PC-9 (cell line): Measurements from ENCODE around the gene E2F4. TPM values are rescaled to one million over a fixed set of nuclear protein-coding genes. Genes with fewer than 3 reads are reported as not detected.

Experiments used
- BruUV-seq: library from RNA; stranded (reverse); fragments of 400-500 nt; replicated peaks from 2 replicates; lab custom pipeline; 2021; lab: Mats Ljungman, UMichigan
- CTCF ChIA-PET: fragments of 300-600 bp; sonication (Branson Sonifier 250); formaldehyde crosslinking; loops from one replicate; lab custom pipeline; 2022; ENCODE audit warnings: antibody characterized with exemption; lab: Charles Lee
- POLR2A ChIA-PET: fragments of 300-600 bp; sonication (Branson Sonifier 250); formaldehyde crosslinking; loops from one replicate; lab custom pipeline; 2022; ENCODE audit warnings: antibody characterized with exemption; ENCODE audit not compliant: unreplicated experiment; lab: Charles Lee
- DNase-seq, 2 experiments: peaks; one replicate each; pipeline versions ENCODE4 v3.0.0 to v3.0.0-alpha.2; 2015 to 2022; ENCODE audit warnings: mixed read lengths in 1 of 2
- H2AFZ ChIP-seq: fragments of 200-600 bp; sonication (generic); 2 replicates; pipeline ENCODE4 v1.8.1; 2017; ENCODE audit warnings: antibody characterized with exemption
- H3F3A ChIP-seq: fragments of 200-600 bp; sonication (generic); 2 replicates; pipeline ENCODE4 v1.8.1; 2017; ENCODE audit warnings: antibody characterized with exemption, mild to moderate bottlenecking, low read depth; ENCODE audit not compliant: insufficient read depth
- H3K27ac ChIP-seq: fragments of 200-600 bp; sonication (generic); 2 replicates; pipeline ENCODE4 v1.6.1; 2016; ENCODE audit warnings: mixed run types
- H3K27me3 ChIP-seq: fragments of 200-600 bp; sonication (generic); 2 replicates; pipeline ENCODE4 v1.6.1; 2016; ENCODE audit warnings: low read depth, mixed run types; ENCODE audit not compliant: insufficient read depth
- H3K36me3 ChIP-seq: fragments of 200-600 bp; sonication (generic); 2 replicates; pipeline ENCODE4 v1.6.1; 2016; ENCODE audit warnings: low read depth, mixed run types
- H3K4me1 ChIP-seq: fragments of 200-600 bp; sonication (generic); replicated peaks from 2 replicates; pipeline ENCODE4 v1.6.1; 2016; ENCODE audit warnings: mixed run types; ENCODE audit not compliant: insufficient read depth
- H3K4me2 ChIP-seq: fragments of 200-600 bp; sonication (generic); 2 replicates; pipeline ENCODE4 v1.6.1; 2017; ENCODE audit warnings: mixed run types
- H3K4me3 ChIP-seq: fragments of 200-600 bp; sonication (generic); 2 replicates; pipeline ENCODE4 v1.6.1; 2016; ENCODE audit warnings: mixed run types
- H3K79me2 ChIP-seq: fragments of 200-600 bp; sonication (generic); 2 replicates; pipeline ENCODE4 v1.6.1; 2017; ENCODE audit warnings: low read depth, mixed run types
- H3K9me2 ChIP-seq: fragments of 200-600 bp; sonication (generic); 2 replicates; pipeline ENCODE4 v1.8.1; 2017; ENCODE audit warnings: mild to moderate bottlenecking; ENCODE audit not compliant: insufficient read depth
- H3K9me3 ChIP-seq: fragments of 200-600 bp; sonication (generic); 2 replicates; pipeline ENCODE4 v1.8.1; 2016; ENCODE audit warnings: low read depth; ENCODE audit not compliant: insufficient read depth
- H4K20me1 ChIP-seq: fragments of 200-600 bp; sonication (generic); 2 replicates; pipeline ENCODE4 v1.8.1; 2017; ENCODE audit not compliant: insufficient read depth
- EZH2 ChIP-seq: fragments of 200-600 bp; sonication (generic); IDR thresholded peaks from 2 replicates; pipeline ENCODE4 v1.8.0; 2017; ENCODE audit warnings: antibody characterized with exemption, low read depth
- intact Hi-C: fragments of 100-400 bp; cut with micrococcal nuclease; formaldehyde crosslinking; loops from one replicate; pipeline ENCODE4 v1.10.0; 2022; ENCODE audit not compliant: unreplicated experiment
- total RNA-seq: library from RNA; stranded (reverse); gene quantifications from 2 replicates; pipeline ENCODE4 v1.2.3, GENCODE V29; 2021
- TF ChIP-seq, protein P1 (sequence below): fragments of 200-600 bp; sonication (generic); conservative IDR thresholded peaks from 2 replicates; pipeline ENCODE4 v1.6.1; 2017; ENCODE audit warnings: mixed run types, antibody characterized with exemption, mild to moderate bottlenecking, moderate library complexity

E2F4 gene
- total RNA-seq, 1 experiment from 2014 or later = 78.4 TPM

DNA sequence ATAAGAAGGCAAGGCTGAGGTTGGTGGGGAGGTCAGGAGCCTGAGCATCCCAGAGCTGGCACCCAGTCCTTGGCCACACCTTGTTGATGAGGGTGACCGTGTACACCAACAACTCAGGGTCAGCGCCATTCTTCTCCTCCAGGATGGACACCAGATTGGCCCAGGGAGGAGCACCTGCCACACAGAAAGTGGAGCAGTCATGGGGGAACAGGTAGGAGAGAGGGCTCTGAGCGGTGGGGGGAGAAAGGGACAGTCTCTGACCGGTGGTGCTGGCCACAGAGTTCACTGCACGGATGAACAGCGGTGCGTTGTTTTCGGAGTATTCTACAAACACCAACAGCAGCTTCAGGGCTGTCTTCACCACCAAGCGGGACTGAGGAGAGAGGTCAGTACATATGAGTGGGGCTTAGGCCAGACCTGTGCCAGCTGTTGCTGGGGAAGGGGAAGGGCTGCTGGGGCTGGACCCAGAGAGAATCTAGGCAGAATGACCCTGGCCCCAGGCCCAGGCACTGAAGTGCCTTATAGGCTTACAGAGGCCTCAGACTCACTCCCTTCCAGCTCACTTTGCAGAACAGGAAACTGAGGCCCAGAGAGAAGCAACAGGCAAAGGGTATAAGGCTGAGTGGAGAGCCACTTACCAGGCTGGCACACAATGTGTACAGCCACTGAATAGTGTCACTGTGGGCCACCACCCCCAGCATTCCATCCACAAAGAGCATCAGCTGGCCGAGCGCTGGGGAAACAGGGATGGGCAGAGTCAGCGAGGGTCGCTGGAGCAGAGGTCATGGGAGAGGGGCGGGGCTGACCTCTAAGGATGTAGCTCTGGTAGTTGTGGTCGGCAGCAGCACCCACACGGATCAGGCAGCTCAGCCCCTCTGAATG is 45.7 kb downstream of the E2F4 start:
- peaks cover 67% of the 10 kb centered on the region for H3F3A ChIP-seq
- peaks cover 33% of the 10 kb centered on the region for H3K4me1 ChIP-seq
- peaks cover 33% of the 10 kb centered on the region for H3K79me2 ChIP-seq
- TF ChIP-seq EZH2 = no peak
- TF ChIP-seq, protein P1, sequence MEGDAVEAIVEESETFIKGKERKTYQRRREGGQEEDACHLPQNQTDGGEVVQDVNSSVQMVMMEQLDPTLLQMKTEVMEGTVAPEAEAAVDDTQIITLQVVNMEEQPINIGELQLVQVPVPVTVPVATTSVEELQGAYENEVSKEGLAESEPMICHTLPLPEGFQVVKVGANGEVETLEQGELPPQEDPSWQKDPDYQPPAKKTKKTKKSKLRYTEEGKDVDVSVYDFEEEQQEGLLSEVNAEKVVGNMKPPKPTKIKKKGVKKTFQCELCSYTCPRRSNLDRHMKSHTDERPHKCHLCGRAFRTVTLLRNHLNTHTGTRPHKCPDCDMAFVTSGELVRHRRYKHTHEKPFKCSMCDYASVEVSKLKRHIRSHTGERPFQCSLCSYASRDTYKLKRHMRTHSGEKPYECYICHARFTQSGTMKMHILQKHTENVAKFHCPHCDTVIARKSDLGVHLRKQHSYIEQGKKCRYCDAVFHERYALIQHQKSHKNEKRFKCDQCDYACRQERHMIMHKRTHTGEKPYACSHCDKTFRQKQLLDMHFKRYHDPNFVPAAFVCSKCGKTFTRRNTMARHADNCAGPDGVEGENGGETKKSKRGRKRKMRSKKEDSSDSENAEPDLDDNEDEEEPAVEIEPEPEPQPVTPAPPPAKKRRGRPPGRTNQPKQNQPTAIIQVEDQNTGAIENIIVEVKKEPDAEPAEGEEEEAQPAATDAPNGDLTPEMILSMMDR = no peak
- CTCF ChIA-PET = interaction anchor here (0.6 kb wide), 1 partner anchor 9 kb away, joined by 5 read pairs; no protein-coding TSS in a partner anchor
- H3K4me3 ChIP-seq = no peak overlapping the region
- POLR2A ChIA-PET = interaction anchor here (1.2 kb wide), 1 partner anchor 11 kb away, joined by 4 read pairs; the partner anchor contains the start of gene TMEM208
- no peak overlapping the region for H3K4me2 ChIP-seq
- no peak overlapping the region for H3K27ac ChIP-seq
- H3K36me3 ChIP-seq = peaks cover 11% of the 10 kb centered on the region
- no TSS peak for BruUV-seq
- H3K9me3 ChIP-seq = no peaks in the 10 kb centered on the region
- no peak overlapping the region for H2AFZ ChIP-seq
- DNase-seq = no peak
- no peaks in the 10 kb centered on the region for H4K20me1 ChIP-seq
- intact Hi-C loops = no loop called here
- no peaks in the 10 kb centered on the region for H3K9me2 ChIP-seq
- H3K27me3 ChIP-seq = no peaks in the 10 kb centered on the region

DNA sequence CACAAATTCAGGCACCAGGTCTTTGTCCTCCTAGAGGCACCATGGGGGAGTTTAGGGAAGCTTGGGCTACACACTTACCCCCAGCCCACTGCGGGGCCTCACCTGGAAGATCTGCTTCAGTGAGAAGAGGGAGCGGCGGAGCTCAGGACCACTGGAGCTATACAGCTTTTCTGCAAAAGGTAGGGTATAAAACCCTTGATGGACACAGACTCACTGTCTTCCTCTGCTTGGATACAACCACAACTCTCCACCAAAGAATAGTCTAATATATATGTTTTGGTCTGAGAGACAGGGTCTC is 46.3 kb downstream of the E2F4 start:
- H3K4me2 ChIP-seq = no peak overlapping the region
- H3K27ac ChIP-seq = no peak overlapping the region
- no peaks in the 10 kb centered on the region for H4K20me1 ChIP-seq
- POLR2A ChIA-PET = interaction anchor here (1.2 kb wide), 1 partner anchor 12 kb away, joined by 4 read pairs; the partner anchor contains the start of gene TMEM208
- BruUV-seq = no TSS peak
- H3K9me2 ChIP-seq = no peaks in the 10 kb centered on the region
- peaks cover 65% of the 10 kb centered on the region for H3F3A ChIP-seq
- CTCF ChIA-PET = interaction anchor here (0.6 kb wide), 2 partner anchors 9 to 26 kb away, joined by 5 read pairs; no protein-coding TSS in a partner anchor
- DNase-seq = no peak
- H3K36me3 ChIP-seq = peaks cover 11% of the 10 kb centered on the region
- no peak overlapping the region for H3K4me3 ChIP-seq
- no peak for TF ChIP-seq EZH2
- TF ChIP-seq, protein P1 = no peak
- H3K79me2 ChIP-seq = peaks cover 36% of the 10 kb centered on the region
- no peaks in the 10 kb centered on the region for H3K9me3 ChIP-seq
- intact Hi-C loops = no loop called here
- peaks cover 37% of the 10 kb centered on the region for H3K4me1 ChIP-seq
- H2AFZ ChIP-seq = no peak overlapping the region
- no peaks in the 10 kb centered on the region for H3K27me3 ChIP-seq

DNA sequence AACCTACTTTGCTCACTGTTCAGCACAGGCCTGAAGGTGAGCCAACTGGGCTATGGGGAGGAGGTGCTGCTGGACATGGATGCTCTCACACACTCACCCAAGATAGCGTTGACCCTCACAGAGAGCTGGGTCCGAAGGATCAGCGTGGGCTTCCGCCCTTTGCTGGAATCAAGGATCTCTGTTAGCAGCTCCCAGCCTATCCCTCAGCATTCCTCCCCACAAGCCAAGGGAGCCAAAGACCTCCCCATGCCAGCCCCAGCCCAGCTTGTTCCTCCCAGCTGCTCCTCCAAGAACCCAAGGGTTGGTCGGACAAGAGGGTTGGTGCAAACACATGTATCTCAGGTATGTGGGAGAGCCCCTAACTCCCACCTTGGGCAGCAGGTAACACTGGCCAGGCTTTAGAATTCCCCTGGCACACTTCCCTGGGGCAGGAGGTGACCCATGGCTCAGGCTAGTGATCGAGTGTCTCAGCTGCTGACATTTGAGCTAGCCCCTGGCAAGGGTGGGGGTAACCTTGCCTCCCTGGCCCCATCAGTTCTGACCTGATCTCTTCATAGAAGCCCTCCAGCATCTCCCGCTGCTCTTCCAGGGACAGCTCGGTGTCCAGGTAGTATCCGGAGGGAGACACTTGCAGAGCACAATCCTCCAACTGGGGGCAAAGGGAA is 47.0 kb downstream of the E2F4 start:
- no peak overlapping the region for H3K4me3 ChIP-seq
- intact Hi-C loops = no loop called here
- peaks cover 43% of the 10 kb centered on the region for H3K79me2 ChIP-seq
- no peaks in the 10 kb centered on the region for H3K9me3 ChIP-seq
- CTCF ChIA-PET = interaction anchor here (0.6 kb wide), 1 partner anchor 26 kb away, joined by 5 read pairs; no protein-coding TSS in a partner anchor
- H3K36me3 ChIP-seq = peaks cover 11% of the 10 kb centered on the region; the same call in 1 of the 2 replicates
- H3K4me2 ChIP-seq = no peak overlapping the region
- H2AFZ ChIP-seq = no peak overlapping the region
- no peak overlapping the region for H3K27ac ChIP-seq
- POLR2A ChIA-PET = interaction anchor here (1.2 kb wide), 1 partner anchor 12 kb away, joined by 4 read pairs; the partner anchor contains the start of gene TMEM208
- H4K20me1 ChIP-seq = no peaks in the 10 kb centered on the region
- DNase-seq = no peak
- TF ChIP-seq, protein P1 = no peak
- no peak for TF ChIP-seq EZH2
- BruUV-seq = no TSS peak
- peaks cover 68% of the 10 kb centered on the region for H3F3A ChIP-seq
- no peaks in the 10 kb centered on the region for H3K9me2 ChIP-seq
- no peaks in the 10 kb centered on the region for H3K27me3 ChIP-seq
- peaks cover 44% of the 10 kb centered on the region for H3K4me1 ChIP-seq
